K562 (cell line): ENCODE data around the gene ZBP1.

Source experiments
- ZNF324 ChIP-seq: fragments of 250-450 bp; sonication (Bioruptor Pico); IDR thresholded peaks from 2 replicates; pipeline ENCODE4 v1.4.0; 2020; ENCODE audit warnings: mild to moderate bottlenecking
- TF ChIP-seq, protein P1 (sequence below): fragments of 250-450 bp; sonication (Bioruptor Pico); IDR thresholded peaks from 2 replicates; pipeline ENCODE4 v1.9.0; 2021; ENCODE audit warnings: mild to moderate bottlenecking, inconsistent platforms
- TF ChIP-seq, protein P2 (sequence below), 2 experiments: fragments of 450-650 bp; formaldehyde crosslinking in 1 of 2; IDR thresholded peaks; 2 replicates each; pipeline versions ENCODE4 v1.4.0 to v1.6.1; 2014 to 2020; ENCODE audit warnings: mild to moderate bottlenecking in 2 of 2, borderline replicate concordance in 1 of 2, low read depth in 1 of 2
- TF ChIP-seq, protein P3 (sequence below), 3 experiments: IDR thresholded peaks in 2 of 3; conservative IDR thresholded peaks in 1 of 3; 2 replicates each; pipeline ENCODE4 v1.5.1; 2011 to 2012; ENCODE audit warnings: low read length in 3 of 3, mild to moderate bottlenecking in 3 of 3, control low read depth in 2 of 3, improper control_type of control experiment in 1 of 3, inconsistent platforms in 1 of 3, low read depth in 1 of 3, mixed read lengths in 1 of 3, moderate library complexity in 1 of 3; ENCODE audit not compliant: insufficient read depth in 2 of 3

DNA sequence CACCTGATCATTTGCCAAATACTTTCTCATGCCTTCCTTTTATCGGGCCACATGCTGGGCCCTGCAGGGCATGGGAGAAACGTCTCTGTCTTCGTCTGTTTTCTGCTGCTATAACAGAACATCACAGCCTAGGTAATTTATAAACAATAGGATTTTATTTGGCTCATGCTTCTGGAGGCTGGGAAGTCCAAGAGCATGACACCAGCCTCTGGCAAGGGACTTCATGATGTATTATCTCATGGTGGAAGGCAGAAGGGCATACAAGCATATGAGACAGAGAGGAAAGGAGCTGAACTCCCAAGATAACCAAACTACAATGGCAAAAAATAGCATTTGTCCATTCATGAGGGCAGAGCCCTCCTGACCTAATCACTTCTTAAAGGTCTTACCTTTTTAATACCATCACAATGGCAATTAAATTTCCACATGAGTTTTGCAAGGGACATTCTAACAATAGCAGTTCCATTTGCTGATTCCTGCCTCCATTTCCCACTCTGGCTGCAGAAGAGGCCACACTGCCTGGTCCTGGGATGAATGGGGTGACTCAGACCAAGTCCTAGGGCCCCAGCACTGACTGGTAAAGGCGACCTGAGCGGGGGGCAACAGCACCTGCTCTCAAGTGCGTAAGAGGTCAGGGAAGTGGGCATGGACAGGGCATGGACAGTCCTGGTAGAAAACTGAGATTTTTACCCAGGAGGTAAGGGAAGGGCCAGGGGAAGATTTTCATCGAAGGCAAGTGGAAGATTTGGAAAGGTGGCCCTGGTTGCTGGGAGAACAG, 5.1 kb upstream of the ZBP1 start:
- no peak for TF ChIP-seq ZNF324 (CRISPR knock-in tag)
- TF ChIP-seq, protein P1, sequence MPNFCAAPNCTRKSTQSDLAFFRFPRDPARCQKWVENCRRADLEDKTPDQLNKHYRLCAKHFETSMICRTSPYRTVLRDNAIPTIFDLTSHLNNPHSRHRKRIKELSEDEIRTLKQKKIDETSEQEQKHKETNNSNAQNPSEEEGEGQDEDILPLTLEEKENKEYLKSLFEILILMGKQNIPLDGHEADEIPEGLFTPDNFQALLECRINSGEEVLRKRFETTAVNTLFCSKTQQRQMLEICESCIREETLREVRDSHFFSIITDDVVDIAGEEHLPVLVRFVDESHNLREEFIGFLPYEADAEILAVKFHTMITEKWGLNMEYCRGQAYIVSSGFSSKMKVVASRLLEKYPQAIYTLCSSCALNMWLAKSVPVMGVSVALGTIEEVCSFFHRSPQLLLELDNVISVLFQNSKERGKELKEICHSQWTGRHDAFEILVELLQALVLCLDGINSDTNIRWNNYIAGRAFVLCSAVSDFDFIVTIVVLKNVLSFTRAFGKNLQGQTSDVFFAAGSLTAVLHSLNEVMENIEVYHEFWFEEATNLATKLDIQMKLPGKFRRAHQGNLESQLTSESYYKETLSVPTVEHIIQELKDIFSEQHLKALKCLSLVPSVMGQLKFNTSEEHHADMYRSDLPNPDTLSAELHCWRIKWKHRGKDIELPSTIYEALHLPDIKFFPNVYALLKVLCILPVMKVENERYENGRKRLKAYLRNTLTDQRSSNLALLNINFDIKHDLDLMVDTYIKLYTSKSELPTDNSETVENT (CRISPR knock-in tag), result no peak
- TF ChIP-seq, protein P2, sequence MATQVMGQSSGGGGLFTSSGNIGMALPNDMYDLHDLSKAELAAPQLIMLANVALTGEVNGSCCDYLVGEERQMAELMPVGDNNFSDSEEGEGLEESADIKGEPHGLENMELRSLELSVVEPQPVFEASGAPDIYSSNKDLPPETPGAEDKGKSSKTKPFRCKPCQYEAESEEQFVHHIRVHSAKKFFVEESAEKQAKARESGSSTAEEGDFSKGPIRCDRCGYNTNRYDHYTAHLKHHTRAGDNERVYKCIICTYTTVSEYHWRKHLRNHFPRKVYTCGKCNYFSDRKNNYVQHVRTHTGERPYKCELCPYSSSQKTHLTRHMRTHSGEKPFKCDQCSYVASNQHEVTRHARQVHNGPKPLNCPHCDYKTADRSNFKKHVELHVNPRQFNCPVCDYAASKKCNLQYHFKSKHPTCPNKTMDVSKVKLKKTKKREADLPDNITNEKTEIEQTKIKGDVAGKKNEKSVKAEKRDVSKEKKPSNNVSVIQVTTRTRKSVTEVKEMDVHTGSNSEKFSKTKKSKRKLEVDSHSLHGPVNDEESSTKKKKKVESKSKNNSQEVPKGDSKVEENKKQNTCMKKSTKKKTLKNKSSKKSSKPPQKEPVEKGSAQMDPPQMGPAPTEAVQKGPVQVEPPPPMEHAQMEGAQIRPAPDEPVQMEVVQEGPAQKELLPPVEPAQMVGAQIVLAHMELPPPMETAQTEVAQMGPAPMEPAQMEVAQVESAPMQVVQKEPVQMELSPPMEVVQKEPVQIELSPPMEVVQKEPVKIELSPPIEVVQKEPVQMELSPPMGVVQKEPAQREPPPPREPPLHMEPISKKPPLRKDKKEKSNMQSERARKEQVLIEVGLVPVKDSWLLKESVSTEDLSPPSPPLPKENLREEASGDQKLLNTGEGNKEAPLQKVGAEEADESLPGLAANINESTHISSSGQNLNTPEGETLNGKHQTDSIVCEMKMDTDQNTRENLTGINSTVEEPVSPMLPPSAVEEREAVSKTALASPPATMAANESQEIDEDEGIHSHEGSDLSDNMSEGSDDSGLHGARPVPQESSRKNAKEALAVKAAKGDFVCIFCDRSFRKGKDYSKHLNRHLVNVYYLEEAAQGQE (IDR thresholded peaks at IDR 0.05; ENCODE audit: borderline replicate concordance), result no peak
- TF ChIP-seq, protein P2 (CRISPR knock-in tag; IDR thresholded peaks at IDR 0.05; ENCODE audit: low read depth), result no peak
- TF ChIP-seq, protein P3, sequence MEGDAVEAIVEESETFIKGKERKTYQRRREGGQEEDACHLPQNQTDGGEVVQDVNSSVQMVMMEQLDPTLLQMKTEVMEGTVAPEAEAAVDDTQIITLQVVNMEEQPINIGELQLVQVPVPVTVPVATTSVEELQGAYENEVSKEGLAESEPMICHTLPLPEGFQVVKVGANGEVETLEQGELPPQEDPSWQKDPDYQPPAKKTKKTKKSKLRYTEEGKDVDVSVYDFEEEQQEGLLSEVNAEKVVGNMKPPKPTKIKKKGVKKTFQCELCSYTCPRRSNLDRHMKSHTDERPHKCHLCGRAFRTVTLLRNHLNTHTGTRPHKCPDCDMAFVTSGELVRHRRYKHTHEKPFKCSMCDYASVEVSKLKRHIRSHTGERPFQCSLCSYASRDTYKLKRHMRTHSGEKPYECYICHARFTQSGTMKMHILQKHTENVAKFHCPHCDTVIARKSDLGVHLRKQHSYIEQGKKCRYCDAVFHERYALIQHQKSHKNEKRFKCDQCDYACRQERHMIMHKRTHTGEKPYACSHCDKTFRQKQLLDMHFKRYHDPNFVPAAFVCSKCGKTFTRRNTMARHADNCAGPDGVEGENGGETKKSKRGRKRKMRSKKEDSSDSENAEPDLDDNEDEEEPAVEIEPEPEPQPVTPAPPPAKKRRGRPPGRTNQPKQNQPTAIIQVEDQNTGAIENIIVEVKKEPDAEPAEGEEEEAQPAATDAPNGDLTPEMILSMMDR (IDR thresholded peaks at IDR 0.05 in 2 of 3, conservative IDR thresholded peaks at IDR 0.05 in 1 of 3; ENCODE audit: insufficient read depth in 2 of 3, low read depth in 1 of 3, low read length in 3 of 3), result no peak
